Muscle layer of colon (tissue), 2 donors: ENCODE results near the gene ADGRL2.

Experiments
- H3K27ac ChIP-seq: one replicate; pipeline ENCODE4 v1.7.0; 2013; ENCODE audit warnings: low read depth, mild to moderate bottlenecking, low read length, moderate library complexity
- H3K27me3 ChIP-seq, 2 donors: one replicate each; pipeline ENCODE4 v1.7.0; 2013; ENCODE audit warnings: low read length in 2 of 2, mild to moderate bottlenecking in 2 of 2; ENCODE audit not compliant: insufficient read depth in 2 of 2, control insufficient read depth in 1 of 2
- H3K36me3 ChIP-seq: one replicate; pipeline ENCODE4 v1.7.0; 2013; ENCODE audit warnings: mild to moderate bottlenecking, low read length; ENCODE audit not compliant: insufficient read depth
- H3K4me1 ChIP-seq: one replicate; pipeline ENCODE4 v1.7.0; 2013; ENCODE audit warnings: mild to moderate bottlenecking, low read length; ENCODE audit not compliant: insufficient read depth
- H3K4me3 ChIP-seq, 2 donors: one replicate each; pipeline ENCODE4 v1.7.0; 2013; ENCODE audit warnings: low read length in 2 of 2, low read depth in 1 of 2, mild to moderate bottlenecking in 1 of 2, moderate library complexity in 1 of 2
- H3K9ac ChIP-seq: one replicate; pipeline ENCODE4 v1.7.0; 2013; ENCODE audit warnings: low read length
- H3K9me3 ChIP-seq: one replicate; pipeline ENCODE4 v1.7.0; 2013; ENCODE audit warnings: mild to moderate bottlenecking, low read length
- donor health status: abdominal sarcoma.
- donor health status: Adenocarcinoma of cecum.

The ADGRL2 gene

GRCh38 chr1:81800695-81801650, at the start of gene ADGRL2:
Gene ADGRL2, plus strand, starts transcription at chr1:81800934. Its CDS starts 36,051 bp downstream, at chr1:81836985.
- Histone ChIP-seq H3K27me3 (no peaks in the 10 kb centered on the region), H3K4me1 (peaks cover 8% of the 10 kb centered on the region), H3K9ac (peak within 1 kb of the TSS; percentile 65)

GRCh38 chr1:81752840-81753239, 47.9 kb upstream of the ADGRL2 start:
- Histone ChIP-seq H3K27me3 (no peaks in the 10 kb centered on the region), H3K4me3 (no peak overlapping the region), H3K9me3 (no peaks in the 10 kb centered on the region), H3K4me1 (peaks cover 7% of the 10 kb centered on the region), H3K27ac (no peak overlapping the region), H3K9ac (no peak overlapping the region), H3K36me3 (no peaks in the 10 kb centered on the region)

More at GRCh38 chr1:81800695-81801650, at the start of gene ADGRL2:
- H3K36me3 ChIP-seq = no peaks in the 10 kb centered on the region
- peak within 1 kb of the TSS; percentile 95 for H3K27ac ChIP-seq
- peak within 1 kb of the TSS; percentile 86 to 92 for H3K4me3 ChIP-seq
- H3K9me3 ChIP-seq = no peaks in the 10 kb centered on the region

- H3K9me3 ChIP-seq = no peaks in the 10 kb centered on the region
- no peak overlapping the region for H3K9ac ChIP-seq
- H3K4me1 ChIP-seq = peaks cover 7% of the 10 kb centered on the region
- no peak overlapping the region for H3K27ac ChIP-seq
- H3K36me3 ChIP-seq = no peaks in the 10 kb centered on the region
- no peak overlapping the region for H3K4me3 ChIP-seq
- H3K27me3 ChIP-seq = no peaks in the 10 kb centered on the region
These were observed 46.3 kb upstream of the ADGRL2 start for GRCh38 chr1:81754424-81754823.

- H3K9ac ChIP-seq = no peak overlapping the region
- H3K4me1 ChIP-seq = peaks cover 7% of the 10 kb centered on the region
- no peaks in the 10 kb centered on the region for H3K27me3 ChIP-seq
- no peaks in the 10 kb centered on the region for H3K36me3 ChIP-seq
- no peak overlapping the region for H3K4me3 ChIP-seq
- H3K27ac ChIP-seq = no peak overlapping the region
- H3K9me3 ChIP-seq = no peaks in the 10 kb centered on the region
These were observed 43.9 kb upstream of the ADGRL2 start for GRCh38 chr1:81756872-81757271.

- Histone ChIP-seq H3K4me3 (no peak overlapping the region), H3K9ac (no peak overlapping the region), H3K9me3 (no peaks in the 10 kb centered on the region), H3K27ac (no peak overlapping the region), H3K27me3 (no peaks in the 10 kb centered on the region), H3K4me1 (peaks cover 7% of the 10 kb centered on the region), H3K36me3 (no peaks in the 10 kb centered on the region)
These were observed 43.2 kb upstream of the ADGRL2 start for GRCh38 chr1:81757398-81758020.

- Histone ChIP-seq H3K4me1 (peaks cover 7% of the 10 kb centered on the region), H3K27ac (no peak overlapping the region), H3K9me3 (no peaks in the 10 kb centered on the region), H3K9ac (no peak overlapping the region), H3K4me3 (no peak overlapping the region), H3K27me3 (no peaks in the 10 kb centered on the region), H3K36me3 (no peaks in the 10 kb centered on the region)
These were observed 42.6 kb upstream of the ADGRL2 start for GRCh38 chr1:81758181-81758580.

DNA sequence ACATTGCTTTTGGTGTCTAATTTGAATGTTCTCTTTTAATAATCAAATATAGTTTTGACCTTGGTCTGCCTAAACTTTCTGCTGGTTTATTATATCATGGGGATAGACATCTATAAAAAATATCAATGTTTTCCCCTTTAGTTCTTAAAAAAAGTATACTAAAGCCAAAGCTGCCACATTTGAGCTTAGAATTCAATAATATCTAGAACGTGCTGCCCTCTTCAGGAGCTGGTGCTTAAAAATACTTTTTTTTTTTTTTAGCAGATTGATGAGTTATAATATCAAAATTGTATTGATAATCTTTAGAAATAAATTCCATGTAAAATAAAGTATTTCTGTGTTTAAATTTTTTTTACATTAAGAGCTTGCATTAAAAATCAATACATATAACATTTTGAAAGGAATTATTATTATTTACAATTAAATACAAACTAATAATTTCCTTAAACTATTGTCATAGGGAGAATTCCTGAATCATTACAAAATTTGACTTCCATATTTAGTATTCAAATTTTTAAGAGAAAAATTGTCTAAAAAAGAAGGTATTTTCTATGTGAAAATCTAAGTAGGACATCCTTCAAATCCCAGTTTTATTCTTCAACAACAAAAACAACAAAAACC, 40.1 kb upstream of the ADGRL2 start:
- H3K9ac ChIP-seq = no peak overlapping the region
- no peaks in the 10 kb centered on the region for H3K9me3 ChIP-seq
- no peak overlapping the region for H3K27ac ChIP-seq
- H3K27me3 ChIP-seq = no peaks in the 10 kb centered on the region
- H3K4me3 ChIP-seq = no peak overlapping the region
- no peaks in the 10 kb centered on the region for H3K36me3 ChIP-seq
- peaks cover 7% of the 10 kb centered on the region for H3K4me1 ChIP-seq

DNA sequence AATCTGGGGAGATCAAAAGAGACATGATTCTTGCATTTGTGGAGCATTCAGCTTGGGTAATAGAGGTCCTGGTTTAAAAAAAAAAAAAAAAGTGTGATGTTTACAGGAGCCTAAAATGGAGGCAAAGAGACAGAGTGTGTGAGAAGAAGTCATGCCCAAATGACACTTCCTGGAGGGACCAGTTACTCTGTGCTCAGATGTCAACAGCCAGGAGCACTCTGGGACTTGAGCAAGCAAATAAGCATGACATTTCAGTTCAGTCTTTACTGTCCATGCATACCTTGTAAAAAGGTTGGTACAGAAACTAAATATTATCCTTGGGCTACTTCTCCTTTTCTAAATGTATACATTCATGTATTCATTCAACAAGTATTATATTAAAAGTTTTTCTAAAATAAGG, 25.2 kb upstream of the ADGRL2 start:
- Histone ChIP-seq H3K36me3 (no peaks in the 10 kb centered on the region), H3K27me3 (no peaks in the 10 kb centered on the region), H3K4me1 (no peaks in the 10 kb centered on the region), H3K27ac (no peak overlapping the region), H3K9me3 (no peaks in the 10 kb centered on the region), H3K9ac (no peak overlapping the region), H3K4me3 (no peak overlapping the region)

DNA sequence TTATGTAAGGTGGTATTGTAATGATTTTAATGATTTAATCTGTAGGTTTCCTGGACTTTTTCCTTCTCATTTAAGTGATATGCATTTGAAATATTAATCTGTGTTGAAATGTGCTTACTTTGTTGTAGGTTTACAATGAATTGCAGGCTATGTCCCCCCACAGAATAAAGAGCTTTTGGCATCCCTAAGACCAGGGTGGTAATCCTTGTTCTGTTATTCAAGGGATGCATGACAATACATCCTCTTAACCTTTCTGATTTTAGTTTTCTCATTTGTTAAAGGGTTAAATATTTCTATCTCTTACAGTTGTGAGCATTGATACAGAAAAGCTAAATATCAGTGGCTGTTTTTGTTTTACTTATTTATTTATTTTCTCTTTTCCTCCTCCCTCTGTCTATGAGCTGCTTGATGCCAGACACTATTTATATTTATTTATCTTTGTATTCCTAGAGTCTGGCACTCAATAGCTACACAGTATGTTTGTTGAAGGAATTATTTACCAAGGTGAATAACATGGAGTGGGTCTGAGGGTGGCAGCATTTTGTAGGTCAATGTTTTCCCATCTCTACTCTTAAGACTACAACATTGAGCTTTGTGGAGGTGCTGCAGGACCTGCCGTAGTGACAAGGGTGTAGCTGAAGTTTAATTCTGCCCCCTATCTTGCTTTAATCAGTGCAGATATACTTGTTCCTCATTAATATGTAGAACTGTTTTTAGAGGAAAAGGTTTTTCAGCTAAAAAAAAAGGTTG, 19.9 kb upstream of the ADGRL2 start:
- Histone ChIP-seq H3K27me3 (no peaks in the 10 kb centered on the region), H3K4me1 (peaks cover 3% of the 10 kb centered on the region), H3K9me3 (no peaks in the 10 kb centered on the region), H3K9ac (no peak overlapping the region), H3K36me3 (no peaks in the 10 kb centered on the region), H3K4me3 (no peak overlapping the region), H3K27ac (no peak overlapping the region)

GRCh38 chr1:81781749-81782148, 19.0 kb upstream of the ADGRL2 start:
- no peaks in the 10 kb centered on the region for H3K9me3 ChIP-seq
- H3K36me3 ChIP-seq = no peaks in the 10 kb centered on the region
- peaks cover 3% of the 10 kb centered on the region for H3K4me1 ChIP-seq
- no peaks in the 10 kb centered on the region for H3K27me3 ChIP-seq
- no peak overlapping the region for H3K27ac ChIP-seq
- H3K4me3 ChIP-seq = no peak overlapping the region
- H3K9ac ChIP-seq = no peak overlapping the region

DNA sequence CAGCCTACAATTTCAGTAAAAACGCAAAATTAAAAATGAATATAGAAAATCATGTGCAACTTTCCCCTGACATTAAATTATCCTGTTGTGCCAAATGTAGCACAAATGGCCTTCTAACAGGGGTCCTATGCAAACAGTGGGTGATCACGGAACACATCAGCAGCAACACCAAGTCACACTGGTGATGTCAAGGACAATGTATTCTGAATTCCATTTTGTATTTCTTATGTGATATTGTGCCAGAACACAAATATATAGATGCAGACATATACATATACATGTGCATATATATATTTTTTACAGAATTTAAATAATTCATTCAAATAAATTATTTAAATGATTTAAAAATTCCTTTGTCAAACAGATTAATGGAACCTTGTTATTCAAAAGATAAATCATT, 8.6 kb upstream of the ADGRL2 start:
- no peaks in the 10 kb centered on the region for H3K4me1 ChIP-seq
- no peaks in the 10 kb centered on the region for H3K9me3 ChIP-seq
- H3K9ac ChIP-seq = no peak overlapping the region
- no peak overlapping the region for H3K4me3 ChIP-seq
- no peaks in the 10 kb centered on the region for H3K27me3 ChIP-seq
- no peak overlapping the region for H3K27ac ChIP-seq
- no peaks in the 10 kb centered on the region for H3K36me3 ChIP-seq
